HG02840 (cell line): ENCODE data around the gene GPR39.

Source experiments
- ATAC-seq: cut with Tn5 transposase; IDR thresholded peaks from one replicate; pipeline ENCODE4 v1.9.1; 2021; ENCODE audit warnings: mild to moderate bottlenecking, moderate library complexity, moderate number of reproducible peaks; ENCODE audit not compliant: unreplicated experiment, low FRiP score

Gene GPR39

DNA sequence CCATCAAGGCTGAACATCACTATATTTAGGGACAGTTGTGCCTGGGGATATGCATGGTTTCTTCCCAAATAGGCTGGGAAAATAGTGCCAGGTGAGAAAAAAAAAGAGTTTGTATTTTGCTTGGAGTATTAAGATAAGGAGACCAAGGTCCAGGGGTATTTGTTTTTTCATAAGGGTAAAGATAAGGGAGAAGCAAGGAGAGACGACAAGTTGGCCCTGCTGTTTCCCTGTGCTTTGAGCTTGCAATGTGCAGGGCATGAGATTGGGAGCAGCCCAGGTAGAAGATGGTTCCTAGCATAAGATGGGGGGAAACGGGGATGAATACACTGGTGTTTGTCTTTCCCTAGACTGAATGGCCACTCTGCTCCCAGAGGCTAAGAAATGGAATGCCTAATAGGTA is 8.8 kb upstream of the GPR39 start:
- no peak for ATAC-seq

DNA sequence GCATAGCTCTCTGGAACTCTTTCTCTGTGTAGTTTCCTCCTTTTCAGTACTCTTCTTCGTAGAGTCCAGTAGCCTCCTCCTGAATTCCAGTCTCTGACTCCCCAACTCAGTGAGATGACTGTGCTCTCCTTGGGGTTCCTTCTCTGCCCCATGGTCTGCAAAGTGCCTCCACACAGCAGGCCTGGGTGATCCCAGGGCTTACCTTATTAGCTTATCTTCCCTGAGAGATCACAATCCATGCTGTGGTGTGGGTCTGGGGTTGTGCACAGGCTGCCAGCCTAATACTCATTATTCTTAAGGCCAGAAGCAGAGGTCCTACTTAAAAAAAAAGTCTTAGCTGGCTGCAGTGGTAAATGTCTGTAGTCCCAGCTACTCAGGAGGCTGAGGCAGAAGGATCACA is 4.6 kb upstream of the GPR39 start:
- no peak for ATAC-seq

DNA sequence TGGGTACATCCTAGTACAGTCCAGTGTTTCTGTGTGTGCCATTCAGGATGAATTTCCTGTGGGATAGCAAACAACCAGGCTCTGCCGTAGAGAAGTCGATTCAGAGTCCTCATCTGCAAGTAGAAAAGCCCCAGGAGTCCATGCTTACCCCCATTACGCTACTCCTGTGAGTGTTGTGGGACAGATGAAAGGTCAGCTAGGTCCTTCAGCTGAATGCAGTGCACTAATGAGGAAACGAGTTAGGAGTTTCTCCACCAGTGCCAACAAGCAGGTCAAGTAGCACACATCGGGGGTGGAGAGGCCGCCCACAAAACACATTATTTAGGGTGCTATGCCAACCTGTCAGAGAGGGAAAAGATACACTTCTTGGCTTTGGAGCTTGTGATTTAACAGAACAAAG is 2.5 kb upstream of the GPR39 start:
- no peak for ATAC-seq

DNA sequence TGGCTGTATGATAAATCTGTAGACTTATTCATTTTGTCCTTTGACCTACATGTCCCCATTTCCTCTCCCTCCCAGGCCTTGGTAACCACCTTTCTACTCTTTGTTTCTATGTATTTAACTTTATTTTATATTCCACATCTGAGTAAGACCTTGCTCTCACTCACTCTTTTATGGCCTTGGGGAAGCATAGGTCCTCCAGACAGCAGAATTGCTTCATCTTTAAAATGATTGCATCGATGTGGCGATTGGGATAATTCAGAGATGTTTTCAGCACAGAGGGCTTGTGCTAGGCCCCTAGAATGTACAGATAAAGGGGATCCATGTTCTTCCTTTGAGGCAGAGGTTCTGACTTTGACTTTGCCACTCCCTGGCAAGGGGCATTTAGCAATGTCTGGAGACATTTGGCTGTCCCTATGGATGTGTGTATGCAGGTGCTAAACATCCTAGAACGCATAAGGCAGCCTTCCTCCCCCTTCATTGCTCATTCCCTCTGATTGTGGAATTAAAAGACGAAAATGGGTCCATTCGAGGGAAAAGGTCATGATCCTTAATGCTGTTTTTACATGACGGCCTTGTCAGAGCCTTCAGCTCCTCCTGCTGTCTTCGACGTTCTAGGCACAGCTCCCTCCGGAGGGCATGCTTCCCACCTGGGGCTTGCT is 1.2 kb upstream of the GPR39 start:
- ATAC-seq = no peak

DNA sequence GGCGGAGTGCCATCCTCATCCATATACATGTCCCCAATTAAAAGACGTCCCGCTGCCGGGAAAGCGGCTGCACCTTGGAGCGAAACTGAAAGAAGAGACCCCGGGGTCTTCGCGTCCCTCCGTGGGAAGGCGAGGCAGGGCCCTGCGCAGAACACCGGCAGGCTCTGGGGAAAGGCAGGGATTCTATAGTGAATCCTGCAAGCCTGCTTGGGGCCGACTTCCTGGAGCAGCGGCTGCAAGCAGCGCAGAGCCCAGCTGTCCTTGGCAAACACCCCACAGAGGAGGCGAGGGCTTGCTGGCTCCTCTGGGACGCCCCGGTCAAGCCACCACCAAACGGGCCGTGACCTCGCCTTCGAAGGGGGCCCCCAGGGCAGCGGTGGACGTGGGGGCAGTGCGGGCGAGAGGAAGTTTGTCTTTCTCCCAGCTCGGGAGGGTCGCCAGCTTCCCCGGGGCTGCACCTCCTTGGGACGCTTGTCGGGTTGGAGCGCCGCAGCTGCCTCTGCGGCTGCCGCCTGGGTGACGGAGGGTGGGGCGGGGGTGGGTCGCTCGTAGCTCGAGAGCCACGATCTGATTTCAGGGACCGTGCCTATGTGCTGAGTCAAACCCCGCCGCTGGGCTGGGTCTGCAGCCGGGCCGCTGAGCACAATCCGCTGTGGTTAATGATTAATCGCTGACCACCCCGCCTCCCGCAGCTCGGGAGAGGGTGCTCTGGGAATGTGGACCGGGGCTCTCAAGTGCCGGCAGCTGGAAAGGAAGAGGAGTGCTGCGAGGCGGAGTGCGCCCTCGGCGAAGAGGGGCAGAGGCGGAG is 486 bp upstream of the GPR39 start:
- ATAC-seq = no peak

DNA sequence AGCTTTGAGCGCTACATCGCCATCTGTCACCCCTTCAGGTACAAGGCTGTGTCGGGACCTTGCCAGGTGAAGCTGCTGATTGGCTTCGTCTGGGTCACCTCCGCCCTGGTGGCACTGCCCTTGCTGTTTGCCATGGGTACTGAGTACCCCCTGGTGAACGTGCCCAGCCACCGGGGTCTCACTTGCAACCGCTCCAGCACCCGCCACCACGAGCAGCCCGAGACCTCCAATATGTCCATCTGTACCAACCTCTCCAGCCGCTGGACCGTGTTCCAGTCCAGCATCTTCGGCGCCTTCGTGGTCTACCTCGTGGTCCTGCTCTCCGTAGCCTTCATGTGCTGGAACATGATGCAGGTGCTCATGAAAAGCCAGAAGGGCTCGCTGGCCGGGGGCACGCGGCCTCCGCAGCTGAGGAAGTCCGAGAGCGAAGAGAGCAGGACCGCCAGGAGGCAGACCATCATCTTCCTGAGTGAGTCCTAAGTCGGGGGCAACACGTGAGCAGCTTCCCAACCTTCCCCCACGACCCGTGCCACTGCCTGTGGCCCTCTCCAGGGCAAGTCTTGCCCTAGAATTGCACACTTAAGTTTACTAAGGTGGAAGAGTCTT is 928 bp downstream of the GPR39 start:
- no peak for ATAC-seq

DNA sequence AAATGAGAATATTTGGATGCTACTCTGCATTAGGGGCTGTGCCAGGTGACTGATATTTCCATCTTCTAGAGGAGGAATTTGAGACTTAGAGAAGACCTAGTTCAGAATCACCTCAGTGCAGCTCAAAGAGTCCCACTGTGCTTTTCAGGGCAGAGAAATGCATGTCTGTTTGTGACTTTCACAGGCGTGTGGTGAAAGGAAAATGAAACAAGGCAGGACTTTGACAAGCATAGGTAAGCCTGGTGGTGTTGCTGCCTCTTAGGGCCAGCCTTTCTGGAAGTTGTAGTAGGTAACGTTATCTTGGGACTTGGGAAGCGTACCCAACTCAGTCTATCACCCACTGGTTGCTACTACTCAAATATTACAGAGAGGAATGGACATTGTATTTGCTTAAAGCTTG is 2.6 kb downstream of the GPR39 start:
- no peak for ATAC-seq

DNA sequence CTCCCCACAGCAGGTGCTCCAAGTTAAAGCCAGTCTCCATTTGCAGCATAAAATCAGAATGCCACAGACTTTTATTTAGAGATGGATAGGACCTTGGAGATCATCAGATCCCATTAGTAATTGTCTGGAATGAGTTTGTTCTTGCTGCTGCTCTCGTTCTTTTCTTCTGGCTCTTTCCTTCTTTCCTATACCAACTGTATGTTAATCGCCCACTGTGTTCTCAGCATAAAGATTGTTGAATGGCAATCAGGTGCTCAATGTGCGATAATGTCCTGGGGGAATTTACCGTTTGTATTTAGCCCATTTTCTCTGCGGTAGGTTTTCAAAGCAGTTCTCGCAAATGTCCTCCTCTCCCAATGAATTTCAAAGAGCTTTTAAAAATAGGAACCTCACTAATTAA is 3.3 kb downstream of the GPR39 start:
- no peak for ATAC-seq

DNA sequence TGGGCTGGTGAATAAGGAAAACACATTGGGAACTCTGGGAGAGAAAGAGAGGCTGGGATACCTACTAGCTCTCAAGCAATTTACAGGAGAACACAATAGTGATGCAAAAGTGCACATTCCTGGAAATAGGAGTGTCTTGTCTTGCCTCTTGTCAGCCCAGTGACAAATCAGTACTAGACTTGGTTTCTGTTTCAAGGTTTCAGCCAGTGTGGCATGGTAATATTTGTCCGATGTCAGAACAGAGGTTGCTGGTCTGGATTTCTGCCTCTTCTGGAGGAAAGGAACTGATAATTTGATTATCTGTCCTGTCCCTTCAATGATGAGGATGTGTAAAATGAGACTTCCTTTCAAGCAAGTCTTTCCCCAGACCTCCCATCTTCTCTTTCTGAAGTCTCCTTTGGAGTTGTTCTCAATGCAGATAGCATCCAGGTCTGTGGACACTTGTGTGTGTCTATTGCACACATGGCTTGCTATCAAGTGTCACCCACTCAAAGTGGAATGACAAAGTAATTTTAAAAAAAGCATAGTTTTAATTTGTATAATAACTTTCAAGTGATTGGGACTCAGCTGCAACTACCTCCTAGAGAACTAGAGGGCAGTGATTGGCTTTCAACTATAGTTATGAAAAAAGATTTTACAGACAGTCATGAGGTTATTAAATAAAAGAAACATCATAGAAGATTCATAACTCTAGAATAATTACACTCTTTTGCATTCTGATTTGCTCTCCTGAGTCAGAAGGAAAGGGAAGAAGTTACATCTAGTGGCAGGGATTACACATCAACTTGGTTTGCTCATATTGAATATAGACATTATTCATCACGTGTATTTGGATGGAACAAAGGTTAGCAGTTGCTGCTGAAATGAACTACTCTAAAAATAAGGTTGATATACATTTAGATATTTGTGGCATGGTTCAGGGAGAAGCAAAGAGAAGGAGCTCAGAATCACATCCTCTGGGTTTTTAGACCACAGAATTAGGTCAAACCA is 4.5 kb downstream of the GPR39 start:
- no peak for ATAC-seq

DNA sequence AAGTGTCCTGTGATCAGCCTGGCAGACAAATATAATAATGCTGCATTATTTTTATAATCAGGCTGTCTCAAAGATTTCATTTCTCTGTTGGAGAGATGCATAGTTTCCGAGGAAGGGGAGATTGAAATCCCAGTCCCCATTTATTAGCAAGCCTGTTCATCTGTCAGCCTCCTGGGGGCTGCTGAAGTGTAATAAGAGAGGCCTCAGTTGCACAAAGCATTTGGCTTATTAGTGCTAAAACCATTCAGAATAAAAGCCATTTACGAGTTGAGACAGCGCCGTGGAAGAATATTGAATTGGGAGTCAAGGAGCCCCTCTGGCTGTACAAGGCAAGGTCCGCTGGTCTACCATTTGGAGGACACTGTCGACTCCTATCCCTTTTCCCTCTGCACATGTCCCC is 6.1 kb downstream of the GPR39 start:
- ATAC-seq = no peak

DNA sequence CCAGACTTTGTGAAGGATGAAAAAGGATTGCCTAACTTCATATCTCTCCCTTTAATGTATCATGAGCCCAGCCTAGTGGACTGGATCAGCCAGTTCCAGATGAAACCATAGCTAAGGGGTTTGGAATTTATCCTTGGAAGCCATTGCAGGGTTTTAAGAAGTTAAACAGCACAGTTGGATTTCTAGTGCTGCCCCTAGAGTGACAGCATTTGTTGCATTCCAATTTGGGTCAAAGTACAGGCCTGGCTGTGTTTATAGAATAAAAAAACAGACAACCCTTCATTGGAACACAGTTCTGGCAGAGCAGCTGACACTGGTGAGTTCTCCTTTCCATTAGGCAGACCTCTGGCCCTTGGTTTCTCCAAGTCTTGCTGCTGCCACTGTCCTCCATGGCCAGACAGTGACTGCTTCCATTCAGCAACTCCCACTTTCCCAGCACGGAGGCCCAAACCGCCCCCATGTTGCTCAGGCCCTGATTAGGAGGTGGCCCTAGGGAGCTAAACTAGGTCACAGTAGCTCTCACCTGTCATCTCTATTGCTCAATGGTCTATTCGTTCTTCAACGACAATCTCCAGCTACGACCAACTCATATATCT is 8.0 kb downstream of the GPR39 start:
- ATAC-seq = no peak

DNA sequence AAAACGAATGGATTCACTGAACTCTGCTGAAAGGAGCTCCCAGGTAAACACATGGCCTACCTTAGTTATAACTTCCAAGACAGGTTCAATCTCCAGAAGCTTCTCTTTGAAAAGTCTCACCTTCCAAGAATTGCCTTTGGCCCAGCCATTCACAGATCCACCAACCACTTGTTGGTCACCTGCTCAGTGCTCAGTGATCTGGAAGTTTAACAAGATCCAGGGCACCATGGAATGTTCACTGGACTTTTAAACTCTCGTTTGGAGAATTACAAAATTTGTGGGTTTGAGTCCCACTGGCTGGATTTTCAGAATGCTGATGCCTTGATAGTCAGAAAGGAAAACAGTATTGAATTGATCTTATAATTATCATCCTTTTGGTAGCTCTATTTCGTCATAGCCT is 9.4 kb downstream of the GPR39 start:
- no peak for ATAC-seq

DNA sequence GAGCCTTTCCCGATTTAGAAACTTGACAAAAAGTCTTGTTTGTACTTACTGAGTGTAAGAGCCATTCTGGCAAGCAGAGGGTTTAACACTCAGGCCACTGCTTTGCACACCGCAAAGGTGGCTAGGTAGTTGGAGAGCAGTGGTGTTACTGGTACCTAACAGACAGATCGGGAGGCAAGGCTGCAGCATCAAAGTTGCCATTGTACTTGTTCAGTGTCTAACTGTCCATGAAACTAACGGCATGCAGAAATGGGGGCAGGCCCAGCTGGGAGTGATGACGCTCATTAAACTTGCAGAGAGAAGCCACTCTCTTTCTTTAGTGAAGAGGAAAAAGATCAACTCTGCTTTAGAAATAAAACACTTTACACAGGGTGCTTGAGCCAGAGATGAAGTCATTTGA is 10.1 kb downstream of the GPR39 start:
- ATAC-seq = no peak

DNA sequence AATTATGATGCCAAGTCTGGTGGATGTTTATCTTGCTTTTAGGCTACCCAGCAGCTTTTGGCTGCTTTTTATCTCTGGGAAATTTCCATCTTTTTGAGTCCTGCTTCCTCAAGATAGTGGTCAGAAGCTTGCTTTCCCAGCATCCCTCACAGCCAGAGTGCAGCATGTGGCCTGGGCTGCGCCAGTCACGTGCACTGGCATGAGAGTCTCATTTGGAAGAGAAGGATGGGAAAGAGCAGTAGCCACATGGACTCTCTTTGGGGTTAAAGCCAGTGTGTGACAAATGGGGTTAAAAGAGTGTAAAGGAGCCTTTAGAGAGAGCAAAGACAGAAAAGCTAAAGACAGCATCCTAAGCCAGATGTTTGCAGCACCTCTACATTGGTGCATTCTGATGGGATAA is 12.7 kb downstream of the GPR39 start:
- ATAC-seq = no peak

DNA sequence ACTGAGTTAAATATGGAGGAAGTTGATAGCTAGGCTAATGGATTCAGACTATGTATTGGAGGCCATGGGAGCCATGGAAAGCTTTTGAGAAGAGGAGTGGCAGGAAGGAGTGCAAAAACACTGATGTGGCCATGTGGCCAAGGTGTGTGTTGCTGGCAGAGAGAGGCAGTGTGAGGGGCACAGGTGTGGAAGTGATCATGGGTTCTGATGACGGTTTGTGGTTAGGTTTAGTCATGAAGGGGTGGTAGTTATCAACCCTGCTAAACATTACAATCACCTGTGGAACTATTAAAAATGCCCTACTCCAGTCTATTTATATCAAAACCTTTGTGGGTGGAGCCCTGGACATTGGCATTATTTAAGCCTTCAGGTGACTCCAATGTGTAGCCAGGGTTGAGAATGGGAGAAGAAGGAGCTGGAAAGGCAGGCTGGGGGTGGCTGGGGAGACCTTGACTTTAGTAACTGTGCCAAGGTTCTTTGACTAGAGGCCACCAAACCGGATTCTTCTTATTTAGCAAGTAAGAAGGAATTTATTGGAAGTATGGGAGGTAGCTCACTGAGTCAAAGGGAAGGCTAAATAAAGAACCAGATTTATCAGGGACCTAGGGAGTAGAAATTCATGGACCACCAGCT is 13.5 kb downstream of the GPR39 start:
- ATAC-seq = no peak

DNA sequence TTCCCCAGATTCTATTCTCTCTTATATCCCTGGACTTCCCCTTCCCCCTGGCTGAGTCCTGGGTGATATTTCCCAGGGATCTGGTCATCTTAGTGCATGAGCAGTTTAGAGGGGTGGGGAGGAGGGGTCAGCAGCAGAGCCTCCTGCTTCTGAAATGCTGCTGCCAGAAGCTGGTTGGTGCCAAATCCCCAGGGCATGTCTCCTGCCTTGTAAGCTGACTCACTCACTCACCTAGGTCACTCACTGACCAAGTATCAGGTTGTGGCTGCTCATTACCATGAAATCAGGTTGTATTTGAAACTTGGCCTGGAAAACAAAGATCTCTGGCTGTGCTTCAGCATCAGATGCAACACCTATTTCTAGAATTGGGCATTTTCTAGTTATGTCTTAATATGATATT is 14.3 kb downstream of the GPR39 start:
- ATAC-seq = no peak

DNA sequence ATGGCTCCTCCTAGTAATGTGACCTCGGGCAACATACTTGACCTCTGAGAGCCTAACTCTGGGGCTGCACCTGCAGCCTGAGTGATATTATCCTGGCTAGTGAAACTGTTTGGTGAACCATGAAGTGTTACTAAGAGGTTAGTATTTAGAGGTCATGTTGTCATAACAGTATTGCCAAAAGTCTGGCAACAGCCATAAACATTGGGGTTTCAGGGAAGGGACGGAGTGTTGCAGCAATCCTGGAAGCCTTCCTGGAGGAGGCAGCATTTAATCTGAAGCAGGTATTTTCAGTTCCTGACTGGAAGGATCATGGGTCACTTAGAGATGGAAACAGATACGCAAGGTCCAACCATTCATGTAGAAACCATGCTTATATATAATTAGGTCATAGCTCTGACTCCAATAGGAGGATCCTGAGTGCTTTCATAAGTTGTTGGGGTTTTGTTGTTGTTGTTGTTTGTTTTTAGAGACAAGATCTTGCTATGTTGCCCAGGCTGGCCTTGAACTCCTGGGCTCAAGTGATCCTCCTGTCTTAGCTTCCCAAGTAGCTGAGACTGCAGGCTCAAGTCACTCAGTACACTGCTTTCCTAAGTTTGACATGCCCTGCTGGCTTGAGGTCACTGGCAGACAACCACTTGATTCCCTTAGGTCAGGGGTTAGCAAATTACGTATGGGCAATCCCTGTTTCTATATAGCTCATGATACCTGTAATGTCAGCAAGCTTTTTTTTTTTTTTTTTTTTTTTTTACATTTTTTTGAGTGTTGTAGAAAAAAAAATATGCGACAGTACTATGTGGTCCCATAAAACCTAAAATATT is 21.5 kb downstream of the GPR39 start:
- ATAC-seq = no peak

DNA sequence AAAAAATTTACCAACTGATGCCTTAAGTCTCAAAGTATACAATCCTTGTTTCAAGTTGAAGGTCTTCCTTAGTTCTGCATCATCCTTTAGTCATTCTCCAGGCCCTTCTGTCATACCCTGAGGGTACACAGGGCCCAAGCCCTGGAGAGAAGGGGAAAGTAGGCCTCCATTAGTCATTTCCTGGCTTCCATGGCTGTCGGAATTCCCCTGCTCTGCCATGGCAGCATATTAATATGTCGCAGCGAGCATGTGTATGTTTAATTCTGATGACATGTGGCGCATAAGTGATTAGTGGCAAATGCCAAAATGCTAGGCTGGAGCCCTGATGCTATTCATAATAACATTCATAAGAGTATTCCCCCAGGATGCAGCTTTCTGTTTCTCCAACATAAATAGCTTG is 22.1 kb downstream of the GPR39 start:
- no peak for ATAC-seq
